IgD-negative memory B cell (primary cell): ENCODE data around the gene TLX3. TPM values are rescaled to one million over a fixed set of nuclear protein-coding genes. Genes with fewer than 3 reads are reported as not detected.

Experiments
- H3K27ac Mint-ChIP-seq, 3 donors: one replicate each; pipeline ENCODE4 v1.8.0; 2020 to 2022; ENCODE audit warnings: mild to moderate bottlenecking in 3 of 3, mixed read lengths in 3 of 3, moderate library complexity in 1 of 3
- H3K27me3 Mint-ChIP-seq: one replicate; pipeline ENCODE4 v1.8.0; 2021; ENCODE audit warnings: mixed read lengths
- H3K36me3 Mint-ChIP-seq: one replicate; pipeline ENCODE4 v1.8.0; 2020; ENCODE audit warnings: mild to moderate bottlenecking, mixed read lengths
- H3K4me1 Mint-ChIP-seq, 3 donors: one replicate each; pipeline ENCODE4 v1.8.0; 2020 to 2022; ENCODE audit warnings: mixed read lengths in 3 of 3, mild to moderate bottlenecking in 1 of 3
- H3K4me3 Mint-ChIP-seq, 4 donors: one replicate each; pipeline ENCODE4 v1.8.0; 2020 to 2022; ENCODE audit warnings: mild to moderate bottlenecking in 4 of 4, mixed read lengths in 4 of 4, moderate library complexity in 3 of 4
- H3K9me3 Mint-ChIP-seq, 3 donors: one replicate each; pipeline ENCODE4 v1.8.0; 2020 to 2021; ENCODE audit warnings: mixed read lengths in 3 of 3, mild to moderate bottlenecking in 1 of 3
- polyA plus RNA-seq: library from polyadenylated mRNA; unstranded; fragments of 300-500 nt; fragmentation: Illumina TruSeq; gene quantifications from one replicate; pipeline ENCODE4 v1.2.3, GENCODE V29; 2021

The TLX3 gene
- not detected for polyA plus RNA-seq

GRCh38 chr5:171308453-171309275 is at the start of gene TLX3:
TSS of gene TLX3 (plus strand) at chr5:171309248. CDS start at chr5:171309366, 118 bp downstream.
- H3K4me3 Mint-ChIP-seq, result no peak within 1 kb of the TSS
- peaks cover 64% of the 10 kb centered on the region for H3K27me3 Mint-ChIP-seq
- peaks cover 7 to 9% (median 8%) of the 10 kb centered on the region in 3 donors for H3K4me1 Mint-ChIP-seq
- H3K36me3 Mint-ChIP-seq, result peaks cover 3% of the 10 kb centered on the region
- H3K27ac Mint-ChIP-seq, result peak within 1 kb of the TSS in 2 of 3 donors; percentile 62 to 63
- peaks cover 0 to 14% (median 2%) of the 10 kb centered on the region in 3 donors for H3K9me3 Mint-ChIP-seq

- peaks cover 2% of the 10 kb centered on the region for H3K36me3 Mint-ChIP-seq
- peaks cover 0 to 2% (median 0%) of the 10 kb centered on the region in 3 donors for H3K4me1 Mint-ChIP-seq
- no peak overlapping the region for H3K27ac Mint-ChIP-seq
- no peaks in the 10 kb centered on the region for H3K27me3 Mint-ChIP-seq
- no peak overlapping the region for H3K4me3 Mint-ChIP-seq
- no peaks in the 10 kb centered on the region for H3K9me3 Mint-ChIP-seq
Observed at GRCh38 chr5:171261361-171261760, 47.7 kb upstream of the TLX3 start.

- no peaks in the 10 kb centered on the region for H3K9me3 Mint-ChIP-seq
- H3K36me3 Mint-ChIP-seq, result peaks cover 2% of the 10 kb centered on the region
- no peak overlapping the region for H3K4me3 Mint-ChIP-seq
- no peaks in the 10 kb centered on the region for H3K27me3 Mint-ChIP-seq
- no peak overlapping the region for H3K27ac Mint-ChIP-seq
- peaks cover 0 to 2% (median 0%) of the 10 kb centered on the region in 3 donors for H3K4me1 Mint-ChIP-seq
Observed at GRCh38 chr5:171261904-171262303, 47.1 kb upstream of the TLX3 start.

- Mint-ChIP-seq H3K27ac (no peak overlapping the region), H3K4me3 (no peak overlapping the region), H3K27me3 (no peaks in the 10 kb centered on the region), H3K9me3 (no peaks in the 10 kb centered on the region), H3K36me3 (peaks cover 2% of the 10 kb centered on the region), H3K4me1 (peaks cover 0 to 2% (median 0%) of the 10 kb centered on the region in 3 donors)
Observed at GRCh38 chr5:171263181-171263580, 45.9 kb upstream of the TLX3 start.

GRCh38 chr5:171264843-171265242 is 44.2 kb upstream of the TLX3 start:
- Mint-ChIP-seq H3K36me3 (peaks cover 1% of the 10 kb centered on the region), H3K4me1 (peaks cover 0 to 2% (median 0%) of the 10 kb centered on the region in 3 donors), H3K9me3 (no peaks in the 10 kb centered on the region), H3K4me3 (no peak overlapping the region), H3K27ac (no peak overlapping the region), H3K27me3 (no peaks in the 10 kb centered on the region)

- peaks cover 0 to 2% (median 0%) of the 10 kb centered on the region in 3 donors for H3K4me1 Mint-ChIP-seq
- H3K36me3 Mint-ChIP-seq, result peaks cover 1% of the 10 kb centered on the region
- peaks cover 0 to 6% (median 0%) of the 10 kb centered on the region in 3 donors for H3K9me3 Mint-ChIP-seq
- H3K4me3 Mint-ChIP-seq, result no peak overlapping the region
- H3K27me3 Mint-ChIP-seq, result peaks cover 5% of the 10 kb centered on the region
- H3K27ac Mint-ChIP-seq, result no peak overlapping the region
Observed at GRCh38 chr5:171268700-171269620, 40.1 kb upstream of the TLX3 start.

GRCh38 chr5:171269717-171270116 is 39.3 kb upstream of the TLX3 start:
- no peak overlapping the region for H3K4me3 Mint-ChIP-seq
- H3K36me3 Mint-ChIP-seq, result peaks cover 1% of the 10 kb centered on the region
- H3K27me3 Mint-ChIP-seq, result peaks cover 7% of the 10 kb centered on the region
- no peak overlapping the region for H3K27ac Mint-ChIP-seq
- peaks cover 0 to 6% (median 0%) of the 10 kb centered on the region in 3 donors for H3K9me3 Mint-ChIP-seq
- H3K4me1 Mint-ChIP-seq, result peaks cover 0 to 1% (median 0%) of the 10 kb centered on the region in 3 donors

GRCh38 chr5:171270136-171270535 is 38.9 kb upstream of the TLX3 start:
- Mint-ChIP-seq H3K27ac (no peak overlapping the region), H3K4me3 (no peak overlapping the region), H3K4me1 (no peaks in the 10 kb centered on the region), H3K36me3 (peaks cover 1% of the 10 kb centered on the region), H3K9me3 (peaks cover 0 to 6% (median 0%) of the 10 kb centered on the region in 3 donors), H3K27me3 (peaks cover 7% of the 10 kb centered on the region)

- peaks cover 7% of the 10 kb centered on the region for H3K27me3 Mint-ChIP-seq
- no peak overlapping the region for H3K27ac Mint-ChIP-seq
- no peaks in the 10 kb centered on the region for H3K4me1 Mint-ChIP-seq
- peaks cover 0 to 6% (median 0%) of the 10 kb centered on the region in 3 donors for H3K9me3 Mint-ChIP-seq
- H3K4me3 Mint-ChIP-seq, result no peak overlapping the region
- H3K36me3 Mint-ChIP-seq, result peaks cover 1% of the 10 kb centered on the region
Observed at GRCh38 chr5:171271798-171272197, 37.2 kb upstream of the TLX3 start.

GRCh38 chr5:171272996-171273970 is 35.8 kb upstream of the TLX3 start:
- Mint-ChIP-seq H3K27ac (no peak overlapping the region), H3K27me3 (peaks cover 7% of the 10 kb centered on the region), H3K4me3 (no peak overlapping the region), H3K9me3 (peaks cover 0 to 6% (median 0%) of the 10 kb centered on the region in 3 donors), H3K36me3 (peaks cover 1% of the 10 kb centered on the region), H3K4me1 (no peaks in the 10 kb centered on the region)

GRCh38 chr5:171275841-171276544 is 33.1 kb upstream of the TLX3 start:
- no peaks in the 10 kb centered on the region for H3K4me1 Mint-ChIP-seq
- no peak overlapping the region for H3K4me3 Mint-ChIP-seq
- H3K9me3 Mint-ChIP-seq, result peaks cover 0 to 6% (median 0%) of the 10 kb centered on the region in 3 donors
- no peak overlapping the region for H3K27ac Mint-ChIP-seq
- H3K27me3 Mint-ChIP-seq, result peaks cover 7% of the 10 kb centered on the region
- no peaks in the 10 kb centered on the region for H3K36me3 Mint-ChIP-seq

GRCh38 chr5:171283753-171284152 is 25.3 kb upstream of the TLX3 start:
- no peaks in the 10 kb centered on the region for H3K4me1 Mint-ChIP-seq
- no peaks in the 10 kb centered on the region for H3K36me3 Mint-ChIP-seq
- H3K27me3 Mint-ChIP-seq, result no peaks in the 10 kb centered on the region
- no peak overlapping the region for H3K4me3 Mint-ChIP-seq
- peaks cover 0 to 2% (median 0%) of the 10 kb centered on the region in 3 donors for H3K9me3 Mint-ChIP-seq
- no peak overlapping the region for H3K27ac Mint-ChIP-seq

GRCh38 chr5:171285465-171285864 is 23.6 kb upstream of the TLX3 start:
- Mint-ChIP-seq H3K4me1 (no peaks in the 10 kb centered on the region), H3K36me3 (no peaks in the 10 kb centered on the region), H3K27me3 (peaks cover 3% of the 10 kb centered on the region), H3K9me3 (peaks cover 0 to 2% (median 0%) of the 10 kb centered on the region in 3 donors), H3K4me3 (no peak overlapping the region), H3K27ac (no peak overlapping the region)

- Mint-ChIP-seq H3K27ac (no peak overlapping the region), H3K9me3 (no peaks in the 10 kb centered on the region), H3K27me3 (peaks cover 3% of the 10 kb centered on the region), H3K4me1 (no peaks in the 10 kb centered on the region), H3K4me3 (no peak overlapping the region), H3K36me3 (no peaks in the 10 kb centered on the region)
Observed at GRCh38 chr5:171288066-171288465, 21.0 kb upstream of the TLX3 start.
